Measurements from ENCODE around the gene BBS7.

DNA sequence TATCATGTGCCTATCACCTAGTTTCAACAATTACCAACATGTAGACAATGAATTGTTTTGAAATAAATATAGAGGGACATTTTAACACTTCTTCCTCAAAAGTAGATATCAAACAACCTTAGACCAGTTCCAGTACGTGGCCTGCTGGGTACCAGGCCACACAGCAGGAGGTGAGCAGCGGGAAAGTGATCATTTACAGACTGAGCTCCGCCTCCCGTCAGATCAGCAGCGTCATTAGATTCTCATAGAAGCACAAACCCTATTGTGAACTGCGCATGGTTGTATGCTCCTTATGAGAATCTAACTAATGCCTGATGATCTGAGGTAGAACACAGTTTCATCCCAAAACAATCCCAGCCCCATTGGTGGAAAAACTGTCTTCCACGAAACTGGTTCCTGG is 6.5 kb downstream of the BBS7 start:
- TF ChIP-seq, protein P1, sequence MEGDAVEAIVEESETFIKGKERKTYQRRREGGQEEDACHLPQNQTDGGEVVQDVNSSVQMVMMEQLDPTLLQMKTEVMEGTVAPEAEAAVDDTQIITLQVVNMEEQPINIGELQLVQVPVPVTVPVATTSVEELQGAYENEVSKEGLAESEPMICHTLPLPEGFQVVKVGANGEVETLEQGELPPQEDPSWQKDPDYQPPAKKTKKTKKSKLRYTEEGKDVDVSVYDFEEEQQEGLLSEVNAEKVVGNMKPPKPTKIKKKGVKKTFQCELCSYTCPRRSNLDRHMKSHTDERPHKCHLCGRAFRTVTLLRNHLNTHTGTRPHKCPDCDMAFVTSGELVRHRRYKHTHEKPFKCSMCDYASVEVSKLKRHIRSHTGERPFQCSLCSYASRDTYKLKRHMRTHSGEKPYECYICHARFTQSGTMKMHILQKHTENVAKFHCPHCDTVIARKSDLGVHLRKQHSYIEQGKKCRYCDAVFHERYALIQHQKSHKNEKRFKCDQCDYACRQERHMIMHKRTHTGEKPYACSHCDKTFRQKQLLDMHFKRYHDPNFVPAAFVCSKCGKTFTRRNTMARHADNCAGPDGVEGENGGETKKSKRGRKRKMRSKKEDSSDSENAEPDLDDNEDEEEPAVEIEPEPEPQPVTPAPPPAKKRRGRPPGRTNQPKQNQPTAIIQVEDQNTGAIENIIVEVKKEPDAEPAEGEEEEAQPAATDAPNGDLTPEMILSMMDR (IDR thresholded peaks at IDR 0.05; ENCODE audit: poor library complexity, severe bottlenecking), result no peak
- no peak for TF ChIP-seq RAD21 (conservative IDR thresholded peaks at IDR 0.05)
- no peak for TF ChIP-seq TAF1 (IDR thresholded peaks at IDR 0.05; ENCODE audit: low read depth)
- TF ChIP-seq SMC3 (conservative IDR thresholded peaks at IDR 0.05; ENCODE audit: poor library complexity), result no peak
- TF ChIP-seq EZH2 (IDR thresholded peaks at IDR 0.05; ENCODE audit: borderline replicate concordance, insufficient read depth, low read length, poor library complexity, severe bottlenecking), result no peak
- TF ChIP-seq, protein P2, sequence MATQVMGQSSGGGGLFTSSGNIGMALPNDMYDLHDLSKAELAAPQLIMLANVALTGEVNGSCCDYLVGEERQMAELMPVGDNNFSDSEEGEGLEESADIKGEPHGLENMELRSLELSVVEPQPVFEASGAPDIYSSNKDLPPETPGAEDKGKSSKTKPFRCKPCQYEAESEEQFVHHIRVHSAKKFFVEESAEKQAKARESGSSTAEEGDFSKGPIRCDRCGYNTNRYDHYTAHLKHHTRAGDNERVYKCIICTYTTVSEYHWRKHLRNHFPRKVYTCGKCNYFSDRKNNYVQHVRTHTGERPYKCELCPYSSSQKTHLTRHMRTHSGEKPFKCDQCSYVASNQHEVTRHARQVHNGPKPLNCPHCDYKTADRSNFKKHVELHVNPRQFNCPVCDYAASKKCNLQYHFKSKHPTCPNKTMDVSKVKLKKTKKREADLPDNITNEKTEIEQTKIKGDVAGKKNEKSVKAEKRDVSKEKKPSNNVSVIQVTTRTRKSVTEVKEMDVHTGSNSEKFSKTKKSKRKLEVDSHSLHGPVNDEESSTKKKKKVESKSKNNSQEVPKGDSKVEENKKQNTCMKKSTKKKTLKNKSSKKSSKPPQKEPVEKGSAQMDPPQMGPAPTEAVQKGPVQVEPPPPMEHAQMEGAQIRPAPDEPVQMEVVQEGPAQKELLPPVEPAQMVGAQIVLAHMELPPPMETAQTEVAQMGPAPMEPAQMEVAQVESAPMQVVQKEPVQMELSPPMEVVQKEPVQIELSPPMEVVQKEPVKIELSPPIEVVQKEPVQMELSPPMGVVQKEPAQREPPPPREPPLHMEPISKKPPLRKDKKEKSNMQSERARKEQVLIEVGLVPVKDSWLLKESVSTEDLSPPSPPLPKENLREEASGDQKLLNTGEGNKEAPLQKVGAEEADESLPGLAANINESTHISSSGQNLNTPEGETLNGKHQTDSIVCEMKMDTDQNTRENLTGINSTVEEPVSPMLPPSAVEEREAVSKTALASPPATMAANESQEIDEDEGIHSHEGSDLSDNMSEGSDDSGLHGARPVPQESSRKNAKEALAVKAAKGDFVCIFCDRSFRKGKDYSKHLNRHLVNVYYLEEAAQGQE (IDR thresholded peaks at IDR 0.05; ENCODE audit: borderline replicate concordance), result no peak
- TF ChIP-seq POLR2AphosphoS5 (IDR thresholded peaks at IDR 0.05), result no peak
- TF ChIP-seq EP300 (conservative IDR thresholded peaks at IDR 0.05; ENCODE audit: poor library complexity, severe bottlenecking), result no peak

All from neural cell (in vitro differentiated cells).